Inferior parietal cortex (tissue), 1 donor: Measurements from ENCODE around the gene MCCC1.
A peak's percentile ranks its signal among the peaks of the same experiment; 100 is the strongest.
"Not testable (repeated sequence)": the region's sequence is repeated elsewhere in the genome, so short reads cannot be mapped to it uniquely, and the experiment has no call there.

Source experiments
- DNase-seq: peaks from one replicate; pipeline ENCODE4 v3.0.0-alpha.2; 2016; ENCODE audit errors: extremely low spot score

The MCCC1 gene

DNA sequence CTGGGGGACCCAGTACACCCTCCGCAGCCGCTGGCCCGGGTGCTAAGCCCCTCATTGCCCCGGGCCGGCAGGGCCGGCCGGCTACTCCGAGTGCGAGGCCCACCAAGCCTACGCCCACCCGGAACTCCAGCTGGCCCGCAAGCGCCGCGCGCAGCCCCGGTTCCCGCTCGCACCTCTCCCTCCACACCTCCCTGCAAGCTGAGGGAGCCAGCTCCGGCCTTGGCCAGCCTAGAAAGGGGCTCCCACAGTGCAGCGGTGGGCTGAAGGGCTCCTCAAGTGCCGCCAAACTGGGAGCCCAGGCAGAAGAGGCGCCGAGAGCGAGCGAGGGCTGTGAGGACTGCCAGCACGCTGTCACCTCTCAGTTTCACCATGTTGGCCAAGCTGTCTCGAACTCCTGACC is 4.7 kb upstream of the MCCC1 start:
- not testable (repeated sequence) for DNase-seq

DNA sequence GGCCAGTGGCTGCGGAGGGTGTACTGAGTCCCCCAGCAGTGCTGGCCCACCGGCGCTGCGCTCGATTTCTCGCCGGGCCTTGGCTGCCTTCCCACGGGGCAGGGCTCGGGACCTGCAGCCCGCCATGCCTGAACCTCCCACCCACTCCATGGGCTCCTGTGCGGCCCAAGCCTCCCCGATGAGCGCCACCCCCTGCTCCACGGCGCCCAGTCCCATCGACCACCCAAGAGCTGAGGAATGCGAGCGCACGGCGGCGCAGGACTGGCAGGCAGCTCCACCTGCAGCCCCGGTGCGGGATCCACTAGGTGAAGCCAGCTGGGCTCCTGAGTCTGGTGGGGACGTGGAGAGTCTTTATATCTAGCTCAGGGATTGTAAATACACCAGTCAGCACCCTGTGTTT is 1.7 kb upstream of the MCCC1 start:
- not testable (repeated sequence) for DNase-seq

DNA sequence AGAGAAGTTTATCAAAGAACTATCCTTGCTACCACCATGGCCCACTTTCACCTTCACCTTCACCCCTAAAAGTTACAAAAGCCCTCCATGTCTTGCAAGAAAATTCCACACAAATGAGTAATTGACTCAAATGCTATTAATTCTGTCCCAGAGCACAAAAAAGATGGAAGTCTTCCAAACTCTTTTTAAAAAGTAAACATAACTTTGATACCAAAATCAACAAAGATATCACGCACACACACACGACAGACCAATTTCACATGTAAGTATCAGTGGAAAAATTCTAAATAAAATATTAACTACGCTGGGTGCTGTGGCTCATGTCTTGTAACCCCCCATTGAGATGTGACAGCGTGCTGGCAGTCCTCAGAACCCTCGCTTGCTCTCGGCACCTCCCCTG is 1.1 kb upstream of the MCCC1 start:
- DNase-seq: no peak

DNA sequence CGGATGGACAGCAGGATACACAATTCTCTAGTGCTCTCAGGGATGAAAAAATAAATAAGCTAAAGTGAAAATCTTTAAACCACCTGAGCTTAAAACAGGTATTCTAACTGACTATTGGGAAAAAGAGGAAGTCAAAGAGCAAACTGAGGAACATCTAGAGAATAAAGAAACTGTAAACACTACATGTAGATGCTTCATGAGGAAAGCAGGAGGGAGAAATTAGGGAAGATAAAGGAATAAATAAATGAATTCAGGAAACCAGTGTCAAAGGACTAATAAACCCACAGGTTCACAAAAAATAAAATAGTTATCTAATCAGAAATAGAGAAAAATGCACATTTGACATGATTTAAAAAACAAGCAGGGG is 525 bp upstream of the MCCC1 start:
- no peak for DNase-seq

DNA sequence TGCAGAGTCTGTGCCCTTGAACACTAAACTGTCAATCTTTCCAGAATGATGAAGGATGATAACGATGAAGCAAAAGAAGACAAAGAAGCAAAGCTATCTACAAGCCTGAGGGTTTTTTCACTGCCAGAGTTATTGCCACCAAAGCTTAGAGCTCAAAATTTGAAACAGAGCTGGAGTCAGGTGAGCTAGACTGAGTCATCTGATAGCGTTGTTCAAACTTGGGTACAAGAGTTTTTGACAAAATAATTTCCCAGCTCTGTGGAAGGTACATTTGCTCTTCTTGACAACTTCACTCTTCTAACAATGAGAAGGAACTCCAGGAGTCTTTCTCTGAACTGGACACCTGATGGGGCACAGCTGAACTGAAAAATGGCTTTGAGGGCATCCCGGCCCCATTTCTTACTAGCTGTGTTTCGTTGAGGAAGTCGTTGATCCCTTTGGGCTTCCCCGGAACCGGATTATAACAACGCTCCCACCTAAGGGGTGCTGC is 715 bp downstream of the MCCC1 start:
- peak; percentile 35 for DNase-seq

DNA sequence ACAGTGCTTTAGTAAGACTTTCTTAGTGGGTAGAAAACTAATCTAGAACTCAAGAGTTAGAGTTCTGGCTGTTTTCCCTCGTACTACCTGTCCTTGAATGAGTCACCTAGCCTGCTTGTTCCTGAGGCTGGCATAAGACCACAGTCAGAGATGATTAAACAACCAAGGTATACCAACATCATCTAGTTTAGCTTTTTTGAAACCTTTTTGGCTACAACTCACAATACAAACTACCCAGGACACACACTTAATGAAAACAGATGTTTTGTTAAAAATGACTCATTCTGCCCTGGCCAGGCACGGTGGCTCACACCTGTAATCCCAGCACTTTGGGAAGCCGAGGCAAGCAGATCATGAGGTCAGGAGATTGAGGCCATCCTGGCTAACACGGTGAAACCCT is 4.6 kb downstream of the MCCC1 start:
- no peak for DNase-seq

DNA sequence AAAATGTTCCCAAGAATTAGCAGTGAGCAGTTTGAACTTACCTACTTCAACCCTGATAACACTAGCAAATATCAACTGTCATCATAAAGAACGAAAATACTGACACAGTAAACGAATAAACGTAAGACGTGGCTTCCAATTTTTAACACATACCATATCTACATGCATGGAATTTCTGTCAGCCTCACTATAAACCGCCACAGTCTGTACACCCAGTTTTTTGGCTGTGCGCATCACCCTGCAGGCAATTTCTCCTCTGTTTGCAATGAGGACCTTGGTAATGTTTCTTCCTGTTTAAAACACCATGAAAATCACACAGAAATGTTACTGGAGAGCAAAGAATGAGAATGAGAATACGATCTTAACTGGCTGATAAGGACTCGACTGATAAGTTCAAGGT is 7.0 kb downstream of the MCCC1 start:
- no peak for DNase-seq

DNA sequence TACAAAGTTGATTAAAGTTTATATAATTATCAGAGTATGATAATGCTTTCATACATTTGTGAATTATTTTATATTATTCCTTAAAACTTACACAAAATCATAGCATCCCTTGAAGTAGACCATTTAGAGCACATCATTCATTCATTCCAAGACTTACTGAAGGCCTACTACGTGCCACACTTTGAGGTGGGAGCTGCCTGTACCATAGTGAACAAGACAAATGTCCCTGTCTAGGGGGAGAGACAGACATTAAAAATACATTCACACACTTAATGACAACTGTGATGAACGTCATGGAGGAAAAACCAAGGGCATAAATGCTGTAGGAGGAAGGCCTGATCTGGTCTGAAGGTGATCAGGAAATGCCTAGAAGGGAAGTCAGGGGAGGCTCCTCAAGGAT is 12.1 kb downstream of the MCCC1 start:
- no peak for DNase-seq

DNA sequence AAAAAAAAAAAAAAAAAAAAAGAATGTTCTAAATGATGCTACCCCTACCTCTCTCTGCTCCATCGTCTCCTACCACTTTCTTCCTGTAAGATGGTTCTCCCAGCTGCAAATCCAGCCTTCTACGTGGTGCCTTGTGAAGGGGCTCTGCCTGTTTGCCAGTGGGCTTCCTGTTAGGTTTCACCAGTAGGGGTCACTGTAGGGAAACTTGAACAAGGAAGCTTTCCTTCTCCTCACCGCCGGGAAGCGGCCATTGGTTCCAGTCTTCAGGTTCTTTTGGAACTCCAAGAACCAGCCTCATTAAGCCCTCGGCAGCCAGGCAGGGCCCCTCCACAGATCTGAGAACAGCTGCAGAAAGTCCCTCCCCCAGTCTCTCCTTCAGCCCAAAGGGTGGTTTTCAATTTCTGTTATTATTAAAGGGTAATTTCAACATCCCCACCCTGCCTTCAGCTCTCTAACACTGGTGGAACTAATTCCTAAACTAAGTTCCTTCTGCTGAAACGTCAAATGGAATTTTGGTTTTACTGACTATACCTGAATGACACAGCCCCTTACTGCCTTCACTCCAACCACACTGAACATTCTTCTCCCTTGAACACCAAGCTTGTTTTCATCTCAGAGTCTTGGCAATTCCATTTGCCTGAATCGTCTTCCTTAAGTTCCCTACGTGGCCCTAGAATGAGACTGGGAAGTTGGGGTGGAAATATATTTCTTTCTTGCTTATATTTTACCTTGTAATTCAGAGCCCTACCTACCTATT is 13.5 kb downstream of the MCCC1 start:
- DNase-seq: no peak

DNA sequence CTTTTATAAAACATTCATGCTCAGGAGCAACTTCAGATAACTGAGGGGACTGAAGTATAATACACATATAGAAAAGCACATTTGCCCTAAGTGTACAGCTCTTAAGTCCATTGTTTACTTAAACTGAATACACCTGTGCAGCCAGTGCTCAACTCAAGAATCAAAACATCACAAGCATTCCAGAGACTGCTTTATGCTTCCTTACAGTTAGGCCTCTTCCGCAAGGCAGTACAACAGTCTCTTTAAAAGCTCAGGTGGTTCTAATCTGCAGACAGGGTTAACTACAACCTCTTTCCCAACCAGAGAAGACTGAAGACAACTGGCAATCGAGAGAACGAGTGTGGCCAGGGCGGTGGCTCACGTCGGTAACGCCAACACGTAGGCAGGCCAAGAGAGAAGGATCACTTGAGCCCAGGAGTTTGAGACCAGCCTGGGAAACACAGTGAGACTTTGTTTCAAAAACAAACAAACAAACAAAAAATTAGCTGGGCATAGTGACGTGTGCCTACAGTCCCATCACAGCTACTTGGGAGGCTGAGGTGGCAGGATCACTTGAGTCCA is 16.9 kb downstream of the MCCC1 start:
- DNase-seq: no peak

DNA sequence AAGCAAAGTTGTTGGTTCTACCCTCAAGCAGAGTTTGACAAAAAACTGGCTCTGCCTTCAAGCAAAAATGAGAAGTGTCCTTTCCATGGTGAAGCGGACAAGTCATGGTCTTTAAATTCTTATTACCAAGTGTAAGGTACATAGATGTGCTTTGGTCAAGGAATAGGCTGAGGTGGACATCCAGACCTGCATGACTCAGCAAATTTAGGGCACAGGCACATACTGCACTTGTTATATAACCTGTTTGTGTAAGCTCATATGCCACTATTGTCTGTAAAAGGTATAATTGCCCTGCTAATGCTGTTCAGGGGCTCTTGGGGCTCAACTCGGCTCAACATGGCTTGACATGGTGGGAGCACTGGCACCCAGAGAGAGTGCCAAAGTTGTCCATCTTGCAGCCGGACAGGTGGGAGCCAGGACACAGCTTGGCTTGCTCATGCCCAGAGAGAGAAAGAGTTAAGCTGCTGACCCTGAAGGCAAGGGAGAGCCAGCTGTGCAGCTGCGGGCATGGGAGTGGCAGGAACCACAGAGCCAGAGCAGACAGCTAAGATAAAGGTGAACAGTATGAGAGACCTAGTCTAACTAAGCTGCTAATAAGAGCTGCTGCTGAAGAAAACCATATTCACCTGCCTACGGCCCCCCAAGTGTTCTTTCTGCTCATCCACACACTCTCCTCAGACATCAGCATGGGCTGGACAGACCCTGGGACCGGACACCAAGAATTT is 17.7 kb downstream of the MCCC1 start:
- no peak for DNase-seq

DNA sequence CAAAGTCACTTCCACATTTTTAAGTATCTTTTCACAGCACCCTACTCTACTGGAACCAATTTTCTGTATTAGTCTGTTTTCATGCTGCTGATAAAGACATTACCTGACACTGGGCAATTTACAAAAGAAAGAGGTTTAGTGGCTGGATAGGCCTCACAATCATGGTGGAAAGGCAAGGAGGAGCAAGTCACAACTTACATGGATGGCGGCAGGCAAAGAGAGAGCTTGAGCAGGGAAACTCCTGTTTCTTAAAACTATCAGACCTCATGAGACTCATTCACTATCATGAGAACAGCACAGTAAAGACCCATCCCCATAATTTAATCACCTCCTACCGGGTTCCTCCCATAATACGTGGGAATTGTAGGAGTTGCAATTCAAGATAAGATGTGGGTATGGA is 18.7 kb downstream of the MCCC1 start:
- DNase-seq: no peak

DNA sequence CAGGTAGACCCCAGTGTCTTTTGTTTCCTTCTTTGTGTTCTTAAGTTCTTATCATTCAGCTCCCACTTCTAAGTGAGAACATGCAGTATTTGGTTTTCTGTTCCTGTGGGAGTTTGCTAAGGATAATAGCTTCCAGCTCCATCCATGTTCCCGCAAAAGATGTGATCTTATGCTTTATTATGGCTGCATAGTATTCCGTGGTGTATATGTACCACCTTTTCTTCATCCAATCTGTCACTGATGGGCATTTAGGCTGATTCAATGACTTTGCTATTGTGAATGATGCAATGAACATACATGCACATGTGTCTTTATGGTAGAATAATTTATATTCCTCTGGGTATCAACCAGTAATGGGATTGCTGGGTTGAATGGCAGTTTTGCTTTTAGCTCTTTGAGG is 24.4 kb downstream of the MCCC1 start:
- no peak for DNase-seq

DNA sequence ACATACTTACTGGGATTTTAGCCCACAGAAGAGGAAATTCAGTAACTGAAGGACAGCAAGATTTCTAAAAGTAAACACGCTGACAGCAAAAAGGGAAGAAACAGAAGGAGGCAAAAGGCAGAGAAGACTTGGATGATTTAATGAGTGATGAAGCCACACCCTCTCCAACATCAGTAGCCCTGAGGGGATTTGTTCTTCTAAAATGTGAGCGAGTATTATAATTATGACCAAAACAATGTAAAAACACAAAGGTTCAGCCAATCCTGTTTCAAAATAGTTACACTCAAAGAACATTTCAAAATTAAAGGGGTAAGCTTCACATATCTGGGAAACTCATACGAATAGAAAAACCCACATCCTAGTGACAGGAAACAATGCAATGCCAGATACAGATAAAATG is 25.0 kb downstream of the MCCC1 start:
- DNase-seq: no peak

DNA sequence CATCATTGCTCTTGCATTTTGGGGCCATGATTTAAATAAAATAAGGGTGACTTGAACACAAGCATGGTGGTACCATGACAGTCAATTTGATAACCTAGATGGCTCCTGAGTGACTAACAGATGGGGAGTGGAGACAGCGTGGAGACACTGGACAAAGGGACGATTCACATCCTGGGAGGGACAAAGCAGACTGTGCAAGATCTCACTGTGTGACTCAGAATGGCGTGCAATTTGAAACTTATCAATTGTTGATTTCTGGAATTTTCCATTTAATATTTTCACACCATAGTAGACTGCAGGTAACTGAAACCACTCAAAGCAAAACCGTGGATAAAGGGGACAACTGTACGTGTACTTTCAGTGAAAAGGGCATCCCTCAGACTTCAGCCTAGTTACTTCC is 25.5 kb downstream of the MCCC1 start:
- peak; percentile 23 for DNase-seq

DNA sequence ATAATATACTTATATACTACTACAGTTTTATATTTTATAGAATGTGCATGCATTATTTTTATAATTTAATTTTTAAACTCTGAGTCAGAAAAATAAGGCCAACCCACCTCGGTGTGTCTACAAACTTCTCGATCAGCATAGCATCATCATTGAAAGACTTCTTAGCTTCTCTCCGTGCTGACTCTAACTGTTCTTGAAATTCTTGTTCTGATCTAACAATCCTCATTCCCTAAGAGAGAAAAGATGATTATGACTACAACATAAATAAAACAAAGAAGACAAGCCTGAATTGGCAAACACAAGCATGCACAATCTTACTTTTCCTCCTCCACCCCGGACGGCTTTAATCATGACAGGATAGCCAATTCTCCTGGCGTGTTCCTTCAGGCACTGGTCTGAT is 28.4 kb downstream of the MCCC1 start:
- DNase-seq: no peak

DNA sequence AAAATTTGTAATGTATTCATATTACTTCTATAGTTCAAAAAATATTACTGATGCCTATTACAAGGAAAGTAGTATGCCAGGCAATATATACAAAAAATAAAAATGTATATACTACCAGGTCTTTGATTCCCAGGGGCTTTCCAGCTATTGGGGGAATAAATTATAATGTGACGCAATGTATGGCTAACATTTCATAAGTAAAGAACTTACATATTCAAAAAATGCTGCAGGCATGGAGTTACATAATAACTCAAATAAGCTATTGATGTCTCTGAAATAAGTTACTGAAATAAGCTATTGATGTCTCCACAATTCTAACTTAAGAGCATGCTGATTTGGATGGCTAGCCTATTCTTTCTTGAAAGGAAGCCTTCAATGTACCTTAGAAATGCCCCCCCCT is 30.2 kb downstream of the MCCC1 start:
- no peak for DNase-seq

DNA sequence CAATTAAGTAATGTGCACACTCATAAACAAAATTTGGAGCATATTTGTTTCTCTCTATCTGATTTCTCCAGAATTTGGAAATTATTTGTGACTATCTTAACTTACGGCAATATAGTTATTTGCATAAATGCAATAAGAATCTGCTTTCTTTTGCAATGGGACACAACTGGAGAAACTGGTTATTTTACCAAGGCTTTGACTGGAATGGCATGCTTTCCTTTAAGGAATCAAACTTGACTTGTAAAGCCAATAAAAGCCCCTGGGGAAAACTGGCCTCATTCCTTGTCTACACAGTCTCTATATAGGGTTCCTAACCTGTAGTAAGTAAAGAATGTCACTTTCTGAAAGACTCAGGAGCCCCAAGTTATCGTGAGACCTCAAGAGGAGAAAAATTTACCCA is 32.4 kb downstream of the MCCC1 start:
- not testable (repeated sequence) for DNase-seq

DNA sequence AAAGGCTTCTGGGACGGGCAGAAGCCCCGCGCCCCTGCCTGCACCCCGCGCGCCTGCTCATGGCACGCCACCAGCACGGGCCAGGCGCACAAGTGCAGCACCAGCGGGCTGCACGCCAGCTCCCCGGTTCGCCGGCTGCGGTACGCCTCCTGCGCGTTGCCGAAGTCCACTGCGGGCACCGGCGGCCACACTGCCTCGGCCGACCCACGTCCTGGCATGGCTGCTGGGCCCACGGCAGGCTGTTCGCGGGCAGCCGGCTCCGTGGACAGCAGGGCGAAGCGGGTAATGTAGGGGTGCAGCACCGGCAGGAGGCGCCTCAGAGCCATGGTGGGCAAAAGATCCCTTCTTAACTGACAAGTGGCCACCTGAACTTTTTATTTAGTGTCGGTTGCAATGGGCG is 34.8 kb downstream of the MCCC1 start:
- DNase-seq: no peak

DNA sequence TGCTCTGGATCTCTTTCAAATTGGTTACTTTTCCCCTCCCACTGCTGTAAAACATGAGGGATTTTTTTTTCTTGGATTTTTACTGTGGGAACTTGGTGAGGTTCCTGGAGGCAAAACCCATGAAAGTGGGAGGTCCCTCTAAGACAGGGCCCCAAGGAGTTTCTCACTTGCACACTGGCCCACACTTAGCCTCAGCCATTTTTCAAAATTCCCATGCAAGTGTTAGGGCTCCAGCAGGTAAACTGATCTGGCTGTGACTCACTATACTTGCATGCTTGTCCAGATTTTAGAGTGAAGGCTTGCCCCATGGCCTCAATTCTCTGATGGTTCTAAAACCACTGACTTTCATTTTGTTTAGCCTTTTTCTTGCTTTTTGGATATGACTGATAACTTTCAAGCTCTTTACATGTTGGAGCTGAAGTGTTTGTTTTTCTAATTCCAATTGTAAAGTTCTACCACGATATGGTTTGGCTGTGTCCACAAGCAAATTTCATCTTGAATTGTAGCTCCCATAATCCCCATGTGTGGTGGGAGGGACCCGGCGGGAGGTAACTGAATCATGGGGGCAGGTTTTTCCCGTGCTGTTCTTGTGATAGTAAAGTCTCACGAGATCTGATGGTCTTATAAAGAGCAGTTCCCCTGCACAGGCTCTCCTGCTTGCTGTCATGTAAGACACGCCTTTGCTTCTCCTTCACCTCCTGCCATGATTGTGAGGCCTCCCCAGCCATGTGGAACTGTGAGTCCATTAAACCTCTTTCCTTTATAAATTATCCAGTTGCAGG is 37.7 kb downstream of the MCCC1 start:
- no peak for DNase-seq

DNA sequence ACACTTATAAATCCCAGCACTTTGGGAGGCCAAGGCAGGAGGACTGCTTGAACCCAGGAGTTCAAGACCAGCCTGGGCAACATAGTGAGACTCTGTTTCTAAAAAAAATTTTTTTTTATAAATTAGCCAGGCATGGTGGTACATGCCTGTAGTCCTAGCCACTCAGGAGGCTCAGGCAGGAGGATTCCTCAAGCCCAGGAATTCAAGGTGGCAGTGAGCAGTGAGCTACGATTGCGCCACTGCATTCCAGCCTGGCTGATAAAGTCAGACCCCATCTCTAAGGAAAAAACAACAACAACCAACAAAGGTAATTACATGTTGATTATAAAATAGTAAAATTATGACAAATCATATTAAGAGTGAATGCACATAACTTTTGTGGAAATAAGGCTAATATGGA is 40.9 kb downstream of the MCCC1 start:
- DNase-seq: no peak

DNA sequence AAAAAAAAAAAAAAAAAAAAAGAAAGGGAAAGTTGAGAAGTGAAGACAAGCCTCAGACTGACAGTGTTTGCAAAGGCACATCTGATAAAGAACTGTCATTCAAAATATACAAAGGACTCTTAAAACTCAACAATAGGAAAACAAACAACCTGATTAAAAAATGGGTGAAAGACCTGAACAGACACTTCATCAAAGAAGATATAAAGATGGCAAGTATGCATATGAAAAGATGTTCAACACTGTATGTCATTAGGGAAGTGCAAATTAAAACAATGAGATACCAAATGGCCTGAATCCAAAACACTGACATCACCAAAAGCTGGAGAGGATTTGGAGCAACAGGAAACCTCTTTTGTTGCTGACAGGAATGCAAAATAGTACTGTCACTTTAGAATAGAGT is 48.6 kb downstream of the MCCC1 start:
- DNase-seq: no peak
